GM19467 (cell line): ENCODE measurements around the gene DOCK3.
"Not testable (repeated sequence)": the region's sequence is repeated elsewhere in the genome, so short reads cannot be mapped to it uniquely, and the experiment has no call there.

Experiments
- ATAC-seq: cut with Tn5 transposase; IDR thresholded peaks from one replicate; pipeline ENCODE4 v1.9.1; 2021; ENCODE audit warnings: mild to moderate bottlenecking, moderate library complexity; ENCODE audit not compliant: unreplicated experiment

Gene DOCK3

DNA sequence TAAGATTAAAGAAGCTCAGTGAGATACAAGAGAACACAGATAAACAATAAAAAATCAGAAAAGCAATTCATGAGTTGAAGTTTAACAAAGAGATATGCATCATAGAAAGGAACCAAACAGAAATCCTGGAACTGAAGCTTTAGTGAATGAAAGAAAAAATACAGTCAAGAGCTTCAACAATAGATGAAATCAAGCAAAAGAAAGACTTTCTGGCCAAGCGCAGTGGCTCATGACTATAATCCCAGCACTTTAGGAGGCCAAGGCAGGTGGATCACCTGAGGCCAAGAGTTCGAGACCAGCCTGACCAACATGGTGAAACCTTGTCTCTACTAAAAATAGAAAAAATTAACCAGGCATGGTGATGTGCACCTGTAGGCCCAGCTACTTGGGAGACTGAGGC is 408.8 kb downstream of the DOCK3 start:
- no peak for ATAC-seq

DNA sequence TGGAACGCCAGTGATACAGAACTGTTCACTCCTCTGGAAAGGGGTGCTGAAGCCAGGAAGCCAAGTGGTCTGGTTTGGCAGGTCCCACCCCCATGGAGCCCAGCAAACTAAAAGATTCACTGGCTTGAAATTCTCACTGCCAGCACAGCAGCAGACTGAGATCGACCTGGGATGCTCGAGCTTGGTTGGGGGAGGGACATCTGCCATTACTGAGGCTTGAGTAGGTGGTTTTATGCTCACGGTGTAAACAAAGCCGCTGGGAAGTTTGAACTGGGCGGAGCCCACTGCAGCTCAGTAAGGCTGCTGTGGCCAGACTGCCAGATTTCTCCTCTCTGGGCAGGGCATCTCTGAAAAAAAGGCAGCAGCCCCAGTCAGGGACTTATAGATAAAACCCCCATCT is 417.4 kb downstream of the DOCK3 start:
- ATAC-seq: not testable (repeated sequence)

DNA sequence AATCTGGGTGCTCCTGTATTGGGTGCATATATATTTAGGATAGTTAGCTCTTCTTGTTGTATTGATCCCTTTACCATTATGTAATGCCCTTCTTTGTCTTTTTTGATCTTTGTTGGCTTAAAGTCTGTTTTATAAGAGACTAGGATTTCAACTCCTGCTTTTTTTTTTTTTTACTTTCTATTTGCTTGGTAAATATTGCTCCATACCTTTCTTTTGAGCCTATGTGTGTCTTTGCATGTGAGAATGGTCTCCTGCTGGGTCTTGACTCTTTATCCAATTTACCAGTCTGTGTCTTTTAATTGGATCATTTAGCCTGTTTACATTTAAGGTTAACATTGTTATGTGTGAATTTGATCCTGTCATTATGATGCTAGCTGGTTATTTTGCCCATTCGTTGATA is 420.1 kb downstream of the DOCK3 start:
- ATAC-seq: not testable (repeated sequence)

DNA sequence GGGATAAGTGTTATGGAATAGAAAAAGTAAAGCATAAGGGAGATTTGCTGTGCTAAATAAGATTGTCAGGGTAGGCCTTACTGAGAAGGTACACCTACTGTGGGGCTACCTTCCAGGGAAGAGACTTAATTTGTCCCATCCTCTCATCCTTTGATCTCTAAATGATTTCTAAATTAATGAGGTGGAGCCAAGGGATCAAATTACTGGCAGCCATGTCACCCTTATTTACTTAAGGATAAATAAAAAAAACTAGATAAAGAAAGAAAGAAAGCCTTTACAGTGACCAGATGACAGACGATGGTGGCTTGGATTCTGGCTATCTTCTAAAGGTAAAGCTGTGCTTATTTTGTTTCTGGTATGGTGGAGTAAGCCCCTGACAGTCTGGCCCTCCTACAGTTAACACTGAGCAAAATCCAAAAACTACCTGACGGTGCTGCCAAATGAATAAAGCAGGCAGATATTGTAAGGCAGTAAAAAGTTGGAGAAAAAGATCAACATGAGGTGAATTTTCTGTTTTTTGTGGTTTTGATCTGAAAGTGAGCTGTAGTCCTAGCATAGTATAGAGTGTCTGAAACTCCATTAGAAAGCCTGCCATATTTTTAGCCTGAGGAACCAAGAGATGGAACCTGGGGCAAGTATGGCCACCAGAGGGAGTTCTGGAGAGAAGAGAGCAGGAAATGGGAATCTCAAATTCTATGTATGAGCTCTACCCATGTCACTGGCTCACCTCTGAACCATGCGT is 425.2 kb downstream of the DOCK3 start:
- no peak for ATAC-seq

DNA sequence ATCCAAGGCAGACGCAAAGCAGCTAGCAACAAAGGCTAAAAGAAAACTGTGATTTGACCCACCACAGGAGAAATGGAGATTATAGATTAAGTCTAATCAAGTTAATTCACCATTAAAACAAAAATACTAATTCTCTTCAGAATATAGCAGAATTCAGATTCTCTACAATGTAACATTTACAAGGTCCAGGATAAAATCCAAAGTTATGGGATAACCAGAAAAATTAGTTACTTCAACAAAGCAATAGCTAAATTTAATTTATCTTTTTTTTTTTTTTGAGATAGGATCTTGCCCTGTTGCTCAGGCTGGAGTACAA is 425.8 kb downstream of the DOCK3 start:
- no peak for ATAC-seq

DNA sequence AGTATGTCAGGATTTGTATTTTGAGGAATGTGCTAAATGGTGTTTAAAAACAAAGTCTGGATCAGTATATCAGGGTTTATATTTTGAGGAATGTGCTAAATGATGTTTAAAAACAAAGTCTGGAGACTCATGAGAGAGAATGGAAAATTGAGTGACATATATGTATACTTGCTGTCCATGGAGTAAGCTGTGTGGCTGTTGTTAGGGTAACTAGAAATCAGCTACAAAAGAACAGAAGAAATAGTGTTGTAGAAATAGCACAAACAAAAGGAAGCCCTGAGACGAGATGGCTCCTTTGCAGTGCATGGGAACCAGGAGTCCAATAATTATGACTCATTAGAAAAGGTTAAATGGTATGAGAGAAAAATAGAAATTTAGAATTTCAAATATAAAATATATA is 427.7 kb downstream of the DOCK3 start:
- ATAC-seq: no peak

DNA sequence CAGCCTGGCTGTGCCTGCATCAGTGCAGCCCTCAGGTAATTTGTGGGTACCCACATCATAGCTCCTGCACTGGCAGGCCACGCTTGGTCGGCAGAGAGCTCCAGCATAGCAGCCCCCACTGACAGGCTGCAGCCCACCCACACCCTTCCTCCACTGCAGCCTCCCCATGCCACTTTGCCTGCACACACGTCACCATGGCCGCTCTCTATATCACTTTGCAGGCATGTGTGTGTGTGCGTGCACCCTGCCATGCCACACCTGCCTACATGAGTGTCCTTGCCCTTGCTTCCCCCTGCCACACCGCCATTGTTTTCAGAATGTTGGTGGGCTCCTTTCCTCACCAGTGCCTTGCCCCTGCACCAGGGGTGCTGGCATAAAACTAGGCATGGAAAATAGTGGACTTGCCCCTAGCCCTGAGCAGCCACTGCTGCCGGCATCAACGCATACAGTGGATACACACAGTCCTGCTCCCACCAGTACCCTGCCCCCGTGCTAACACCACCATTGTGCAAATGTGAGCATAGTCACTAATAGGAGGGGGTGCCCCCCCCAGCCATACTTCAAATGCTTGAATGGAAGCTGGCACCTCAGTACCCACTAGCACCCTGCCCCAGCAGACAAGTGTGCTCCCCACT is 431.6 kb downstream of the DOCK3 start:
- no peak for ATAC-seq

DNA sequence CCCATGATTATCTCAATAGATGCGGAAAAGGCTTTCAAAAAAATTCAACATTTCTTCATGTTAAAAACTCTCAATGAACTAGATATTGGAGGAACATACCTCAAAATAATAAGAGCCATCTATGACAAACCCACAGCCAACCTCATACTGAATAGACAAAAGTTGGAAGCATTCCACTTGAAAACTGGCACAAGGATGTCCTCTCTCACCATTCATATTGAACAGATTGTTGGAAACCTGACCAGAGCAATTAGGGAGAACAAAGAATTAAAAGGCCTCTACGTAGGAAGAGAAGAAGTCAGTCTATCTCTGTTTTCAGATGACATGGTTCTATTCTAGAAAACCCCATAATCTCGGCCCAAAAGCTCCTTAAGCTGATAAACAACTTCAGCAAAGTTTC is 435.9 kb downstream of the DOCK3 start:
- ATAC-seq: no peak

DNA sequence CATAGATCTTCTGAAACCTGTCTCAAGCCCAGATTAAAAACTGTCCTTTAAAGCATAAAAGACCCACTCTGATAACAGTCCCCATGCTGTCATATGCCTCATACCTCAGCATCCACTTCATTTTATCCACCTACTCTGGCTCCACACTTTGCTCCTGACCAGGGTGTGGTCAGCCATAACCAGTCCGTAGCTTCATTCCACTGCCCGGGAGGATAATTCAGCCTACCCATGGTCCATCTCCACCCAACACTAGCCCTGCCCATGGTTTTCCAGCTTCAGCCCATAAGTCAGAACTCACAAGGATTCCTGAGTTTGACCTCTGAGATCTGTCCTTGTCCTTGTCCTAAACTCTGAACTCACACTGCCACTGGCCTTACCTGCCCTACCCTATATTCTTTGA is 448.2 kb downstream of the DOCK3 start:
- no peak for ATAC-seq

DNA sequence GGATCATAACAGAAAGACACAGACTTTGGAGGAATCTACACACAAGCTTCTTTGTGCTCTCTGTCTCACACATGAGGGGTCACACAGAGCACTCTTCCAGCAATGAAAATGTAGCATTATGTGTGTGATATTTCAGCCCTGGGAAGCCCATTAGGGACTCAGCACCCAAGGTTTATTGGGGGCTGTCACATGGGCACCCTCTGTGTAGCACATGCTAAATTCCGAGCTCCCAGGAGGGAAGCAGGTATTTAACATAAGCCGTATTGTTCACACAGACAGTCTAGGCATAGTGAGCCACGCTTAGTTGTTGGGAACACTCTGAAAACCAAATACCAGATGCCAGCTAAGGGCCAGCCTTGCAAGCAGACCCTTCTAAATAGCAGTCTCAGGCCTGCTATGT is 448.8 kb downstream of the DOCK3 start:
- no peak for ATAC-seq

DNA sequence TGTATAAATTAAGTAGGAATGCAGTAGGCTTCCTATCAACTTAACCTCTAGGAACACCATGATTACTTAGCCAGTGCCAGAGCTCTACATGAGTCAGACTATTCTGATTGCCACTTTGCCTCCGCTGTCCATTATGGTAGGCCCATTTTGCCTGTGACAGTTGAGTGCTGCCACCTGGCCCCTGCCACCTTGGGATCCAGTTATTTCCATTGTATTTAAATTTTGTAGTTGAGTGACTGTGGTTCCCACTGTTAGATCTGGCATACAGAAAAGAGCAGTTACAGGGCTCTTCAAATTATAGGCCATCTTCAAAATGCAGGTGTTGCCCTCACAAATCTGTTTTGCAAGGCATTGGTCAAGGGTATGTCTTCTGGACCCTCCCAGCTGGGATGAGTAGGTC is 456.9 kb downstream of the DOCK3 start:
- not testable (repeated sequence) for ATAC-seq

DNA sequence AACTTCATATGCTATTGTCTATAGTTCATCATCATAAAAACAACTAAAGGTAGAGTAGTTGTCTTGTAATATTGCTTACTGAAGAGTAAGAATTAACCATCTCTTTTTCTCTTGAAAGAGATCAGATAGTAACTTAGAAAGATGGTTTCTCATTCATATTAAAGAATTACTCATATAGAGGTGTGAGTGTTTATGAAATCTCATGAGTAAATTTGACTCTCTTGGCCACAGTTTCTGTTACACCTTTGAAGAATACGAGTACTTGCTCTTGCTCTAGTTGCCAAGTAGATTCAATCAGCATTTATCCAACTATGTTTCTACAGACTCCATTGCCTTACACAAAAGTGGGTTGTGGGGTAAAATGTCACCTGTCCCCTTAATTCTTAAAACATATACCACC is 463.0 kb downstream of the DOCK3 start:
- ATAC-seq: no peak

DNA sequence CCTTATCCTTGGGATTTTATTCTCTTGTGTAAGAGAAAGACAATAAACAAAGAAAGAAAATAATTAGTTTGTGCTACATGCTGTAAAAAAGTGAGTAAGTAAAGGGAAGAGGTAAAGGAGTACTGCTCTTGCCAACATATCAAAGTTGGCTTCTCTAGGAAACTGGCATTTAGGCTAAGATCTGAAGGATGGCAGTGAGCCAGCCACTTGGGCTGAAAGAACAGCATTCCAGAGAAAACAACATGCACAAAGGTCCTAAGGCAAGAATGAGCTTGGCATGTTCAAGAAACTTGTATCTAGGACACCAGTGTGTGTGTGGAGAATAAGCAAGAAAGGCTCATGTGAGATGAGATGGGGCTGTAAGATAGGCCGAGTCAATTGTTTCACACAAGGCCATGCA is 464.9 kb downstream of the DOCK3 start:
- ATAC-seq: no peak

DNA sequence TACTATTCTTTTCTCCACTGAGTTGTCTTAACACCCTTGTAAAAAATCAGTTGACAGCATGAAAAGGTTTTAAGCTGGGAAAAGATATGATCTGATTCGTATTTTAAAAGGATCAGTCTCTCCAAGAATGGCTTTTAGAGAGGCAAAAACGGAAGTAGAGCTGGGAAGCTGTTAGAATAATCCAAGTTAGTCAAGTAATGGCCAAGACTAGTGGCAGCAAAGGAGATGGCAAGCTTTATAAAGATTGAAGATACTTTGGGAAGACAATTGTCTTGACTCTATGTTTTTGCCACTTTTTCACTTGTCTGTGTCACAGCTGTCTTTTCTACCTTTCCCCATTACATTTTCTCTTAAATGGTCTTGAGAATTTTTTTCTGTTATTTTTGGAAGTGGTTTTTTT is 466.8 kb downstream of the DOCK3 start:
- no peak for ATAC-seq

DNA sequence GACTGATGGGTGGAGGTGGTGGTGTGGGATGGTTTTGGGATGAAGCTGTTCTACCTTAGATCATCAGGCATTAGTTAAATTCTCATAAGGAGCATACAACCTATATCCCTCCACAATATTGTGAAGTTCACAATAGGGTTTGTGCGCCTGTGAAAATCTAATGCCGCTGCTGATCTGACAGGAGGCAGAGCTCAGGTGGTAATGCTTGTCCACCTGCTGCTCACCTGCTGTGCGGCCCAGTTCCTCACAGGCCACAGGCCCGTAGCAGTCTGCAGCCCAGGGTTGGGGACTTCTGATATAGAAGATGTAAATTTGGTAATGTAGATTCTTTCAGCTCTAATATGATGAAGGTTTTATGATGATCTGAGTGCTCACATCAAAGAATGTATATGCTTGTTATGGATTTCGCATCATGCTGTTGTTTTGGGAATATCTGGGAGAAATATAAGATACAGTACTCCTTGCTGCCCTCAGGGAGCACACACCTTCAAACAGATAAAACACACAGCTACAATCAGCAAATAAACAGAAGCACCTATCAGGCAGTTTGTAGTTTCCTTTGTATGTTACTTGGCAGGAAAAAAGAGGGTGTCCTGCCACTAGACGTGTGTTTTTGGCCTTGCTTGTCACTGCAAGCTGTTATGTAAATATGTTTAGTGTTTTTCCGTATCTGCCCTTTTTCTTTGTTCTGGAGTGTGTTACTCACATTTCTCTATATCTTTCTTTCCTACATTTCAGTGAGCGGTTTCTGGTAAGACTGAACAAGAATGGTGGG is 471.3 kb downstream of the DOCK3 start:
- no peak for ATAC-seq

DNA sequence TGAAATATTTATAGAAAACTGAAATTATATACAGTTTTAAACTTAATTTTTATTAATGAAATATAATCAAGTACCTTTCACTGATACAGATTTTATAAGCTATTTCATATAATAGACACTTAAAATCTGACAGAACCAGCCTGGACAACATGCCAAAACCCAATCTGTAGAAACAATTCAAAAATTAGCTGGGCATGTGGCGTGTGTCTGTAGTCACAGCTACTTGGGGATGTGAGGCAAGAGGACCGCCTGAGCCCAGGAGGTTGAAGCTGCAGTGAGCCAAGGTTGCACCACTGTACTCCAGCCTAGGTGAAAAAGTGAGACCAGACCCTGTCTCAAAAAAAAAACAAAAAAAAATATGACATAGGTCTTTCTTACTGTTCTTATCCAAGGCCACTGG is 472.1 kb downstream of the DOCK3 start:
- no peak for ATAC-seq

DNA sequence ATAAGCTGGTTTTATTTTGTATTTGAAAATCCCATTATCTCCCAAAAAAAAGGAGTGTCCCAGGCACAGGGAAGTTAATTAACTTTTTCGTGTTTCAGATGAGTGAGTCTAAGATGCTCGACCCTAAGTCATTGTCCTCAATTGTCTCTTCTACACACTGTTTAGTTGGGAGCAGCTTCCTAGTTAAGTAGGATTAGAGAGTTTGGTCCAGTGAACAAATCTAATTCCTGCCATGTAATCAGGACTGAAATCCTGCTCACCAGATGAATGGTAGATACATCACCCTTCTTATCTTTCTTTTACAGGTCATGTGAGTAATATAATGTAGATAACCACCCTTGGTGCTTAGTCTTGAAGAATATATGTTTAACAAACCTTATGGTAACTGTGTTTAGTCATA is 481.4 kb downstream of the DOCK3 start:
- ATAC-seq: no peak

DNA sequence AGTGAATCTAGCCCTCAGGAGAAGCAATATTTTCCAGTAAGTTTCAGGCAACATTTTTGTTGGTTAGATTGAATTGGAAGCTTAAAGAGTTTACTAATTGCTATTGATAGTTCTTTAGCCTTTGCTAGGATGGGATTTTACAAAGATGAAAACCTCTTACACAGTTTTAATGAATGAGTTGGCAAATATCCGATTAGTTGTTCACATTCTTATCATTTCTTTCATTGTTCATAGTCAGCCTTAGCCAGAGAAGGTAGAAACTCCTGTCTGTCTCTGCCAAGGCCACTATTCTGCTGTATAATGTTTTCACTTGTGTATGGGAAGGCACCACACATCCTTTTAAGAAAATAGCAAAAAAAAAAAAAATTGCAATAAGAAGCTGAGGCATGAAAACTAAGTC is 488.3 kb downstream of the DOCK3 start:
- ATAC-seq: no peak

DNA sequence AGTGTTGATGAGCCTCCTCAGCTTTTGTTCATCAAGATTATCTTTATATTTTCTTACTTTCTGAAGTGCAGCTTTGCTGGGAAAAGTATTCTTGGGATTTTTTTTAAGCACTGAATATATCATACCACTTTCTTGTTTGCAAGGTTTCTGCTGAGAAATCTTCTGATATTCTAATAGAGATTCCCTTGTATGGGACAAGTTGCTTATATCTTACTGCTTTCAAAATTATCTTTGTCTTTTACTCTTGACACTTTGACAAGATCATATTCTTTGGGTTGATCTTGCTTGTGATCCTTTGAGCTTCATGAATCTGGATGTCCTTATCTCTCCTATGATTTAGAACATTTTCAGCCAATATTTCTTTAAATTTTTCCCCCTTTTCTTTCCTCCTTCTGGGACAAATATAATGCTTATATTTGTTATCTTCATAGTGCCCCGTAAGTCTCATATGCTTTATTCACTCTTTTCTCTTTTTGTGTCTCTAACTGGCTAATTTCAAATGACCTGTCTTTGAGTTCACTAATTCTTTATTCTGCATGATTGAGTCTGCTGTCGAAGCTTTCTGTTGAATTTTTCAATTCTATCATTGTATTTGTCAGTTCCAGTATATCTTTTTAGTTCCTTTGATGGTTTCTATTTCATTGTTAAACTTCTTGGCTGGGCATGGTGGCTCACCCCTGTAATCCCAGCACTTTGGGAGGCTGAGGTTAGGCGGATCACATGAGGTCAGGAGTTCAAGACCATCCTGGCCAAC is 499.0 kb downstream of the DOCK3 start:
- no peak for ATAC-seq

DNA sequence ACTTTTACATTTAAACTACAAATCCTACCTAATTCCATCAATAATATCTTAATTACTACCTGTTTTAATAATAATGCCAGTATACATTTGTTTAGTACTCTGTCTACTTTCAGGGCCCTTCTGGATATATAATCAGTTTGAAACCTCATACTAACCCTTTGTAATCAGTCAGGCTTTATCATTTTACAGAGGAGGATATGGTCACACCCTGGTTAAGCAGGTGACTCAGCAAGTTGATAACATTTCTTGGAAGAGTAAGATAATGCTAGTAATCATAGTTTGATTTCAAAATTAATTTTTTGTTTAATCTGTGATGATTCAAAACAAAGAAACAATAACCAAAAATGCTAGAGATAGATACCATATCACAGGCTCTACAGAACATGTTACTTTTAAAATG is 502.2 kb downstream of the DOCK3 start:
- ATAC-seq: no peak

DNA sequence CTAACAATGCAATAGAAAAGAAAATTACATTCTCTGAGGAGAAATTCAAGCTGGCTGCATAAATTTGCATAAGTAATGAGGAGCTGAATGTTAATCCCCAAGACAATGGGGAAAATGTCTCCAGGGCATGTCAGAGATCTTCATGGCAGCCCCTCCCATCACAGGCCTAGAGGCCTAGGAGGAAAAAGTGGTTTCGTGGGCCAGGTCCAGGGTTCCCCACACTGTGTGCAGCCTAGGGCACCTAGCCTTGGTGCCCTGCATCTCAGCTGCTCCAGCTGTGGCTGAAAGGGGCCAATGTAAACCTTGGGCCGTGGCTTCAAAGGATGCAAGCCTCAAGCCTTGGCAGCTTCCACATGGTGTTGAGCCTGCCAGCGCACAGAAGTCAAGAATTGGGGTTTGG is 511.7 kb downstream of the DOCK3 start:
- not testable (repeated sequence) for ATAC-seq

DNA sequence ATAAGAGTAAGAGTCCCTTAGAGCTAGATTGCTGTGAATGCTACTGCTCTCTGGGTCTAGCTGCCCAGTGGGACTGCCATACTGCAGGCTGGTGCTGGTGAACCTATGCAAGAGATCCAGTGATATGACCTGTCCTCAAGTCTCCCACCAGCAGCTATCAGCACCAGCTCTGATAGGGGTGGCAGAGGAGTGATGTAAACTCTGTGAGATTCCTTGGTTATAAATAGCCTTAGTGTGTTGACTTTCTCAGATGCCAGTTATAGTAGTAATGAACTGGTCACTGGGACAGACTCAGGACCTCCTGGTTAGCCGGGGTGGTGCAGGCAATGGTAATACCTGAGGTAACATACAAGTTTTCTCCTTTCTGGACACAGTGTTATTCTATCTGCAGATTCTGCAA is 515.5 kb downstream of the DOCK3 start:
- ATAC-seq: no peak
